Measurements from ENCODE around the gene SMOC2.
"Not testable (repeated sequence)": the region's sequence is repeated elsewhere in the genome, so short reads cannot be mapped to it uniquely, and the experiment has no call there.

The SMOC2 gene

DNA sequence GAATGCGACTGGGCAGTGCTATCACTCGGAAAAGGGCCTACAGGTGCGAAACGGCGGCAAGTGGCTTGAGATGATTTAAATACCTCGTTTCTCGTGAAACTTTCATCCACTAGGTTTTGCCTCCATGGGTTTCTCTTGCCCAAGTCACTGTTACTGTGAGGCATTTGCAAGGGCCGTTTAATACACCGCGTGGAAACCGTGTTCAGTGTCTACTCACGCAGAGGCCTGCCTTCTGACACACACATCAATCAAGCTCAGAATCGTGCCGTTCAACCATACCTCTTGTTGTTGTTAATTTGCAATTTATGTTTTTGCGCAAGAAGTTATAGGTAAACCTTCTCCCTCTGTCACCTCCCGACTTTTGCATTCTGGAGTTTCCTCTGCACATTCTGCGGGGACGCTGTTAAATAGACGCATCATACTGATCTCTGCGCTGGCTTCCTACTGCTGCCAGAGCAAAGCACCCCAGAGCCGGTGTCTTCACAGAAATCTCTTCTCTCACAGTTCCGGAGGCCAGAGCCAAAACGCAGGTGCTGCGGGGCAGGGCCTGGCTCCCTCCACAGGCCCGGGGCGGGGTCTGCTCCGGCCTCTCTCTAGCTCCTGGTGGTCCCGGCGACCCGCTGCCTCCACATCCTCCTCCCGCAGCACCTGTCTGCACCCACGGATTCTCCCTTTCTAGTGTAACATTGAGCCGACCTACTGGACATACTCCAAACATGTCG lies 251.4 kb downstream of the SMOC2 start:
- no peak for DNase-seq

DNA sequence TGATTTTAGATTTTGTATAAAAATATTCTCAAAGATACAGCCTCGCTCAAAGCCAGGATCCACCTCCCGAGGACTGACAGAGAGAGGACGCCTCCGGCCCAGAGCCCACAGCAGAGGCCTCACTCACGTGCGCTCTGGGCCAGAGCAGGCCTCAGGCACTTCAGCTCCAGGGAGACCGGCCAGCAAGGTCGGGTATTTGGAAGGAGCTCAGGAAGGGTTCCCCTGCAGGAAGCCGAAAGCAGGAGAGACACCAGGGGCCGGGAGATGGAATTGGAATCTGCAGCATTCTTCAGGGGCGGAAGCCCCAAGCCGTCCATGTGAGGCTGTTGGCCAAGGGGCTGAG lies 251.9 kb downstream of the SMOC2 start:
- not testable (repeated sequence) for DNase-seq

DNA sequence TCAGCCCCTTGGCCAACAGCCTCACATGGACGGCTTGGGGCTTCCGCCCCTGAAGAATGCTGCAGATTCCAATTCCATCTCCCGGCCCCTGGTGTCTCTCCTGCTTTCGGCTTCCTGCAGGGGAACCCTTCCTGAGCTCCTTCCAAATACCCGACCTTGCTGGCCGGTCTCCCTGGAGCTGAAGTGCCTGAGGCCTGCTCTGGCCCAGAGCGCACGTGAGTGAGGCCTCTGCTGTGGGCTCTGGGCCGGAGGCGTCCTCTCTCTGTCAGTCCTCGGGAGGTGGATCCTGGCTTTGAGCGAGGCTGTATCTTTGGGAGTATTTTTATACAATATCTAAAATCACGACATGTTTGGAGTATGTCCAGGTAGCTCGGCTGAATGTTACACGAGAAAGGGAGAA lies 253.8 kb downstream of the SMOC2 start:
- DNase-seq = not testable (repeated sequence)

DNA sequence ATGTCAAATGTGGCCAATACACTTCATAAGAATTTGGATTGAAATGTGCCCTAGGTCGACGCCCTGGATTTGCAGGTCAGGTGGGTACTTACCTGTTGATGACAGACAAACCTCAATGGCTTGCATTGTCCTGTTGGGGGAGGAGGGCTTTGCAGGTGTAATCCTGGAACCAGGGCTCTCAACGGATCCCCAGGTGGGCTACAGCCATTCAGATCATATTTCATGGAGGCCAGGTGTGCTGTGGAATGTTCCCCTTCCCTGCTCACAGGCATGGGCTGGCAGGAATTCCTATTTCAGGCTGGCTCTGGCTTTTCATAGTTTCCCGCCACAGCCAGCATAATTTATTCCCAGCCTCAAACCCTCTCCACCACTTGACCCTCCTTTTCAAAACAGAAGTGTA lies 254.7 kb downstream of the SMOC2 start:
- no peak for DNase-seq

DNA sequence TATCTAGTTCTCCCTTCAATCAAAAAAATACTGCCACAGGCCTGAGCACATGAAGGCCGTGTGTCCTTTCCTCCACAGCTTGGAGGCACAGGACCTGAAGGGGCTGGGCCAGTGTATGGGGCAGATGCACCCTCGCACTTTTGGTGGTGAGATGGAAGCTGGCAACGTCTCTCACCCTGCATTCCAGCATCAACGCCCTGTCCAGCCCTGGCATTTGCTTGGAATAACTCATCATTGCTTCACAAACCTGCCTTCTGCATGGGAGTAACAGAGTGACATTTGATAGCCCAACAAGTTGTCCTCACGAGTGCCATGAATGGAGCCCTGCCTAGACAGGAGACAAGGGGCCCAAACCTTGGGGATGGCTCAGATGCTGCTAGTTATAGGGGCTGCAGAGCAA lies 257.9 kb downstream of the SMOC2 start:
- DNase-seq = no peak

DNA sequence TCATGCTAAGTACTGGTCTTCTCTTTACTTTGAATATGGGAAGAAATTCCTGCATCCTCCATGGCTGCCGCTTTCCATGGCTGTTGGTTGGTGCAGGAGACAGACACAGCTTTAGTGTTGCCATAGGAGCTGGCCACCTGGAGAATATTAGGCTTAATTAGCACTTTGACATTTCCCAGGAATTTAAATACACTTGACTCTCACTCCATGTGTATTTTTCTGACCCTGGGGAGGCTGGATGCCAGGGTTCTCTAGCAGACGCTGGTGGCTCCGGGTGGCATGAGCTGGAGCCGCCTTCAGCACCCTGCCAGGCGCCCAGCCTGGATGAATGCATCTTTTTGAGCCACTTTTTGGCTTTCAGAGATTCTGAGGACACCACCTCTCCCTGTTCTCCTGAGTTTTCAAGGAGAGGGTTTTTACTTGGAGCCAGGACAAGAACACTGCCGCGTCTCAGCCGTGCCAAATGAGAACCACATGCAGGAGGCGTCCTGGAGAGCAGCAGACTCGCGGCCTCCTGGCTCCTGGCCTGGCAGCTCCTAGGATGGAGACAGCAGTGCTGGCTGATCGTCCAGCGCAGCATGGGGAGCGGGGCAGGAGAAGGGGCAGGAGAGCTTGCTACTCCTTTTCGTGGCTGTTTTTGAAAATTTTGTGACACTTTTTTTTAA lies 258.8 kb downstream of the SMOC2 start:
- DNase-seq = no peak

DNA sequence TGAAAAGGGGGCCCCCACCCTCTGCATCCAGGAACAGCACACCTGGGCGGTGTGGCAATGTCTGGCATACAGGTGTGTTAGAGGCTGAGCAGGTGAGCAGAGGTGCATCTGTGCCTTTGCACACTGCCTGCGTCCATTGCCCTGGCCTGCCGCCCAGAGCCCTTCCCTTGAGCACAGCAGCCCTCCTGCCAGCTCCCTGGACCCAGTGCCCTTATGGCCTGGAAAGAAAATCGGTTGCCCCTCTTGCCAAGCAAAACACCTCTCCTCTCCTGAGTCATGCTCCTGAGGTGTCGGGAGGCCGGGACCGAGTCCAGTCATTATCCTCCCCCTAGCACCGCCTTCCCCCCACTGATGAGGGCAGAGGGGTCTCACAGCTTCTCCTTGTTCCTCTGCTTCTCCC lies 259.9 kb downstream of the SMOC2 start:
- DNase-seq = no peak

DNA sequence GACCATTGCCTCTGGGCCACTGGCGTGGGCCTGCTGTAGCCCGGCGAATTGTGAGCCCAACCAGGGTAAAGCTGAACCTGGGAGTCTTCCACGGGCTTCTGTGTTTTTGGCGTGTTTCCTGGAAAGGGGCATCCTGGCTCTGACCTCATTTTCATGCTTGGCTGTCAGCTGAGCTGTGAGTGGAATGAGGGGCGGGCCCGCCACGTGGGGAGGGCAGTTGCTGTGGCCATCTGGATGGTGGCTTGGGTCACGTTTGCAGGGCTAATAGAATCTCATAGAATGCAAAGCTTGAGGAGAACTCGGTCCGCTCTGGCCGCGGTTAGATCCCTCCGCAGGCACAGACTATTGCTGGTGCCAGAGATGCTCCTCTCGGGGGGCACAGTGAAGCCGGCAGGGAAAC lies 263.0 kb downstream of the SMOC2 start:
- no peak for DNase-seq

DNA sequence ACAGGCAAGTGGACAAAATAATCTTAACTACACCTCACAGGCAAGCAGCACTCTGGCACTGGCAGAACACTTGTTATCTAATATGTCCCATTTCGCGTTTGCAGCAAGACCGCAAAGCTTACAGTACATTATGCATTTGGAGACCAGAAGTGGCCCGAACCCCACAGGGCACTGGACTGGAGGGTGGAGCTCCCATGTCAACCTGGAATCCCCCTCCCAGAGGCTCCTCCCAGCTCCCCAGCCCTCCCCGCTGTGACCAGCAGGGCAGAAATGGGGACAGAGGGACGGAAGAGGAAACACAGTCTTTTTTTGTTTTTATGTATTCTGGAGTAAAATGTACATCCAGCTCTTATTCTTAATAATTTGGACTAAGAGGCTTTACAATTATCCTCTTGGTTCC lies 263.7 kb downstream of the SMOC2 start:
- no peak for DNase-seq

DNA sequence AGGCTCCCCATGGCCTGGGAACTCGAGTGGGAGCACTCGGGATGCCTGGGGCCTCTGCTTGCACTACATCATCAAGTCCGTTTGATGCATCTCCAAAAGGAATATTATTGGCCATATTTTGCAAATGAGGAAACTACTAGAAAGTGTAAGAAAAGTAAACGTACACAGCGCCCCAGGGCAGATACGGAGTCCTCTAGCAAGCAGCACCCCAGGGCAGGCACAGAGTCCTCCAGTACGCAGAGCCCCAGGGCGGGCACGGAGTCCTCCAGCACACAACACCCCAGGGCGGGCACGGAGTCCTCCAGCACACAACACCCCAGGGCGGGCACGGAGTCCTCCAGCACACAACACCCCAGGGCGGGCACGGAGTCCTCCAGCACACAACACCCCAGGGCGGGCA lies 264.3 kb downstream of the SMOC2 start:
- DNase-seq = not testable (repeated sequence)

DNA sequence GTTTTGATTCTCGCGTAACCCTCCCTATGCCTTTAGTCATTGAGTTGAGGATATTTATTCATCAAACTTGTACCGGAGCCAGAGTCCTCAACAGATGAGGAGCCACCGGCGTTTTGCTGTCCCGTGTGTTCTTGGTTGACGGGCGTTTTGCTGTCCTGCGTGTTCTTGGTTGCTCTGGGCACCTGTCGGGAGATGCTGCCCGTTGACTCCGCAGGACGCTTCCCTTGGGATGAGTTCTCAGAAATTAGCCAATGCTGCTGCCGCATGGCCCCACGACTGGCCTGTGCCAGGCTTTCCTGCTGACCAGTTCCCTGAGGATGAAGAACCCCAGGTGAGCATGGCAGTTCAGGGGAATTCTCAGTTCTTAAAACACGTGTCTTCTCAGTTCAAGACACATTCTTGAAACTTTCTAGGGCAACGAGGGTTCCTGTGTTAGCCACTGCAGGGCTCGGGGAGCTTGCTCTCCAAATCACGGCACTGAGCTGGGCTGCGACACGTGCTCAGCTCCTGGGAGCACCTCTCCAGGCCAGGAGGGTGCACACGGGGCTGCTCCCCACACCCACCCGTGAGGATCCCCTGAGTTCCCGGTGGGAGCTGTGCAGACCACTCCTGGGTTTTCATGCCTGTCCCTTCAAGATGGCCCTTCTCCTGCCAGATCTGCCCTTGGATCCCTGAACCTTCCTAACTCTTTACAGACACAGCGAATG lies 265.6 kb downstream of the SMOC2 start:
- no peak for DNase-seq

DNA sequence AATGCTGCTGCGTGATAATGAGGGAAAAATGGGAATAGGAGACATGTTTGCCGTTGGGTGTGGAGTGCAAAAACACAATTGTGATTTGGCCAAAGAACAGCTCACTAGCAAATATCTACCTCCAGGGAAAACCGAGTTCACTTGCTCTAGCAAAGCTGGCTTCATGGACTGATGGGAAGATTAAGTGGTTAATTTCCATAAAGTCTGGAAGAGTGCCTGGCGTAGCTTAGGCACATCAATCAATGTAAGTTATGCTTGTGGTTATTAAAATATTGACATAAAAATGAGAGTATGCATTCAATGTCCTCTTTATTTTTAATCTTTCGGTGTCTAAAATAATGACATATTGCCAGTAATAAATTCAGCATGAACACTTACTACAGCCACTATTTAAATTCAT lies 267.5 kb downstream of the SMOC2 start:
- no peak for DNase-seq

DNA sequence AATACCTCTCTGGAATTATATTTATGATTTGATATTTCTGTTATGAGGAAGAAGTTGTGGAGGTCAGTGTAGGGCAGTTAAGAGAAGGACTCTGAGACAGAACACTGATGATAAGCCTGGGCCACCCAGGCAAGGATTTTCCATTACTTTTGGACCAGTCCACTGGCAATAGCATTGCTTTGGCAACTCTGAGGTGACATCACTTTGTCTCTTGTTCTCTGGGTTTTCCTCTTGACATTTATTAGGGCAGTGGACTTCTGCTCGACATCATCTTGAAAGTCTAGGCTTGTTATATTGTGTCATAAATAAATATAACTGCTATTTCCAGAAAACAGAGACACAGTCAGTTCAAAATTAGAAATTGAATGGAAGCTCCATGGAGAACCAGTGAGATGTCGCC lies 268.0 kb downstream of the SMOC2 start:
- DNase-seq = no peak

DNA sequence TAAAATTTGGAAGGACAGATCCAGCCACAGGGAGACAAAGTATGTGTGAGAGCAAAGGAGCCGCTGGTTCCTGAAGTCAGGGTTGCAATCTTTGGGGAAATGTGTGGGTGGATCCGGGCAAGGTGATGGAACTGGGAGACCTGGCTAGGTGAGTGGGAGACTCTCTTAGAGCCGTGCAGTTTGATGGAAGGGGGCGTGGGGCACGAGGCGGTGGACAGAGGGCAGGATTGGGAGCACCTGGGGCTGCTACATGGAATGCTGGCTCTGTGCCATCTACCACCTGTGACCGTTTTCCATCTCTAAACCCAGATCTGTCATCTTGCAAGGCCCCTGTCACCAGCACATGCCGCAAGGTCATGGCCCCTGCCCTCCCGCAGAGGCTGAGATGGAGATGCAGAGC lies 268.4 kb downstream of the SMOC2 start:
- no peak for DNase-seq

DNA sequence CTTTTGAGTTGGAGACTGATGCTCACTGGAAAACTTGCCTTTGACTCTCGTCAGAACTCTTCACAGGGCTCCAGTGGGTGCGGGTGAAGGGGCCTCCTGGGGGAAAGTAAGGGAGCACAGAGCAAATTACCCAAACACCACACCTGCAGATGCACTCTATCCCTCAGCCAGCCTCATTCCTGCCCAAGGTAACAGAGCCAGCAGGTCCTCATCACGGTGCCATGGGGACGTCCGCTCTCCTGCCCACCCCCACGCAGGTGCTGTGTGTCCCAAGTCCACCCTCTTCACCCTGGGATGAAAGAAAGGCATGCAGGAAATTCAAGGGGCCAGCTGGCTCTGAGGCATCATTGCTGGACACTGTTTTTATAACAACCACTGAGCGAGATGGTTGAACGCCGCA lies 269.0 kb downstream of the SMOC2 start:
- DNase-seq = no peak

DNA sequence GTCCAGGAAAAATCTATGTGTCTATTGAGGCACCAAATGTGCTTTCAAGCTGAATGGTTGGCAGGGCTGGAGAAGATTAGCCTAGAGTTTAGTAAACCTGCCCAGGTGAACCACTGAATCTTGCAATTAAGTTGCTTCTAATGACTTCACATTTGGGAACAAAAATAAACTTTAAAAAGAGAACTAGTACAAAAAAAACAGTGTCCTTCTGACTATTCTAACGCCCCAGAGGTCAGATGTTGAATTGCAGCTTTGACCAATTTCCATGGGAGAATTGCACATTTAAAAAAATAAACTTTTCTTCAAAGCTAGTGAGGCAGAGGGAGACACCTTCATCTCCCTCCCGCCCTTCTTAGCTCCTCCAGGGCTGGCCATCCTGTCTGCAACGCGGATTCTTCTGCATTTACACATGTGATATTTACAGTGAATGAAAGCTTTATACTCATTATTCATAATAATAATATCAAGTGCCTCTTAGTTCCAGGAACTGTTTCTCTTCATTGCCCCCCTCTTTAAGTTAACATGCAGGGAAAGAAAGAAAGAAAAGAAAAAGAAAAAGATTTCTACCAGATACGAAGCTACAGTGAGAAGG lies 270.2 kb downstream of the SMOC2 start:
- DNase-seq = no peak

DNA sequence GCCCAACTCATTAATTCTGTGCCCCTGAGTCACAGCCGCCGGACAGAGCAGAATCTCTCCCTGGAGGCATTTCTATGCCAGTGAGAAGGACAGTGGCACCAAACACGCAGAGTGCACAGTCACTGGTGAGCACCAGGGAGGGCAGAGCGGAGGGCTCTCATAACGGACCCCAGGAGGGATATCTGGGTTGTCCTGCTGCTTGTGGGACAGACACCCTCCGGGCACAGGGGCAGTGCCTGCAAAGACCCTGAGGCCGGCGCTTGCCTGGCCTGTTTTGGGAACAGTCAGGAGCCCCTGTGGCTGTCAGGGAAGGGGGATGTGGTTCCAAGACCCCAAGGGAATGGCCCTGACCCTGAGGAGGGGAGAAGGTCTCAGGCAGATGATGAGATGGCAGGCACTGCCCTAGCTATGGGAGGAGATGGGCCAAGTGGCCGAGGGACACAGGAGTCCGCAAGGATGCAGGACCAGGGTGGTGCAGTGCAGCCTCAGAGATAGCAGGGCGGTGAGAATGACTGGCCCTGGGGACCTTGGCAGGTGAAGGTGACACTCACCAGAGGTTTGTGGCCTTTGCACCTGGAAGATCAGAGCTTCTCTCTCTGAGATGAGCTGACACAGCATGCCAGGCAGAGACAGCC lies 270.8 kb downstream of the SMOC2 start:
- DNase-seq = no peak

DNA sequence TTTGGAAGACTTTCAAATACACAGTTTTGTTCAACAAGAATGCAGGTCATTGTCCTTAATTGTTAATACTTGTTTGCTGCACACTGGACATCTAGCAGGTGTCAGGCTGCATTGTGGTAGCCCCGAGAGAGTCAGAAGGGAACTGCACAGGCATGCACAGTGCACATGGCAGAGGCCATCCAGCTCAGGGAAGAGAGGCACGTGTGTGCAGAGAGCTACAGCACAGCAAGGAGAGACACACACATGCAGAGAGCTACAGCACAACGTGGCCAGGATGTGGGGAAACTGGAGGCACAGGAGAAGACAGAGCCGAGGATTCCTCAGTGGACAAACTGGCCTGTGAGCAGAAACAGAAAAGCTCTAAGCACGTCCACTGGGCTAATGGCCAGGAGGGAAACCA lies 272.0 kb downstream of the SMOC2 start:
- DNase-seq = no peak

DNA sequence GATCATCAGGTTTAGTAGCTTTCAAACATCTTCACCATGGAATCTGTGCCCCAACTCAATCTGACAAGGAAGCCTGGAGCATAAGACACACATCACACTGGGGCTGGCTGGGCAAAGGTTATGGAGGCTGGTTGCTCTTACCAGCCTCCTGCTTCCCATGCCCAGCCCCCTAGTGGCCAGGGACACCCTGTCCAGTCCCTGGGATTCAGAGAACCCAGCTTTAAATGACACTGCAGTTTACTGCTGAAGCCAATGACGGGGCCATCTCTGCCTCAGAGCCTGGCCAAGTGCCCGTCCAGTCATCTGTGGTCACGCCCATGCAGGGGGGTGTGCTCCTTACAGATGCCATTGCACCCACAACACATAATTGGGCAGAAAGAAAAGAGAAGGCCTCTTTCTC lies 272.9 kb downstream of the SMOC2 start:
- DNase-seq = no peak

DNA sequence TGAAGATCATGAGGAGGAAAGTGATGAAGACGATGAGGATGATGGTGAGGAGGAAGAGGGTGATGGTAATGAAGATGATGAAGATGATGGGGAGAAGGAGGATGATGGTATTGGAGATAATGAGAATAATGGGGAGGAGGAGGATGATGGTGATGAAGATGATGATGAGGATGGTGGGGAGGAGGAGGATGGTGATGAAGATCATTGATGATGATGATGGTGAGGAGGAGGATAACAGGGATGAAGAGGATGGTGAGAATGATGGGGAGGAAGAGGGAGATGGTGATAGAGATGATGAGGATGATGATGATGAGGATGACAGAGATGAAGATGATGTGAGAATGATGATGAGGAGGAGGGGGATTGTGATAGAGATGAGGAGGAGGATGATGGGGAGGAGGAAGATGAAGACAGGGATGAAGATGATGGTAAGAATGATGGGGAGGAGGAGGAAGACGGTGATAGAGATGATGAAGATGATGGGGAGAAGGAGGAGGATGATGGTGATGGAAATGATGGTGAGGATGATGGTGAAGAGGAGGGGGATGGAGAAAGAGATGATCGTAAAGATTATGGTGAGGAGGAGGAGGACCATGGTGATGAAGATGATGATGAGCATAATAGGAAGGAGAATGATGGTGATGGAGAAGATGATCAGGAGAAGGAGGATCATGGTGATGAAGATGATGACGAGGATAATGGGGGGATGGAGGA lies 273.7 kb downstream of the SMOC2 start:
- DNase-seq = no peak

DNA sequence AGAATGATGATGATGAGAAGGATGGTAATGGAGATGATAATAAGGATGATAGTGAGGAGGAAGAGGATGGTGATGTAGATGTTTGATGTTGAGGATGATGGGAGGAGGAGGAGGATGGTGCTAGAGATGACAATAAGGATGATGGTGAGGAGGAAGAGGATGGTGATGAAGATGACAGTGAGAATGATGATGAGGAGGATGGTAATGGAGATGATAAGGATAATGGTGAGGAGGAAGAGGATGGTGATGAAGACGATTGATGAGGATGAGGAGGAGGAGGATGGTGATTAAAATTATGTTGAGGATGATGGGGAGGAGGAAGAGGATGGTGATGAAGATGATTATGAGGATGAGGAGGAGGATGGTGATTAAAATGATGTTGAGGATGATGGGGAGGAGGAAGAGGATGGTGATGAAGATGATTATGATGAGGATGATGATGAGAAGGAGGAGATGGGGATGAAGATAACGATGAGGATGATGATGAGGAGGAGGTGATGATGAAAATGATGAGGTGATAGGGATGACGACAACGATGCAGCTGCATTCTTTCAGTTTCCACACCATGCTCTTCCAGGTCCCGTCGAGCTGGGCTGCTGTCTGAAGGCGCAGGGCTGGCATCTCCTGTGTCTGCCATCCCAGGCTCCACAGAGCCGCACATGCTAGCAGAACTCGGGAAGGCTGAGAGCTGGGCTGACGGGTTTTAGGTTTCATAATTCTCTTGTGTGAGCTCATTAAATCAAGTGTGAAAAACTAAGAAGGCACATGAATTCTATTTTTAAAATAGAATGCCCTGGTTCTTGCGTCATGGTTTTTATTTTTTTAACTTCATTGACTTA lies 274.9 kb downstream of the SMOC2 start:
- no peak for DNase-seq

DNA sequence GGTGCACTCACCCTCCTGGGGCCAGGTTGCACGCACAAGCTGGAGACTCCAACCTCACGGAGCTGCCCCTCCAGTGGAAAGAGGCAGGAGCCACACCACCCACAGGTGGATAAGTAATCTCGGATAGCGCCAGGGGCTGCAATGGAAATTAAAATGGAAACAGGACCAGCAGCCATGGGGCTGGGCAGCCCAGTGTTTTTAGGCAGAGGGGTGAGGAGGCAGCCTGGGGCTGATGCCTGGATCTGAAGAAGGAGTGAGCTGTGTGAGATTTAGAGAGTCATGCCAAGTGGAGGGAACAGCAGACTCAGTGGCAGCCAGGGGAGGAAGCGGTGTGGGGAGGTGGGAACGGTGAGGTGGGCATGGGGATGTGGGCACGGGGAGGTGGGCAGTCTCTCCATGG lies 275.6 kb downstream of the SMOC2 start:
- no peak for DNase-seq

All from NCI-H2081 treated with DMSO at 0.1 percent for 48 hours (cell line).